CD4-positive, alpha-beta T cell treated with Interleukin-4 for 1 hour (primary cell): ENCODE results near the gene PALM.

Experiments used
- DNase-seq, 2 donors: peaks; one replicate each; pipeline ENCODE4 v3.0.0-alpha.2; 2020 to 2022

The PALM gene

GRCh38 chr19:782878-783668 is 74.3 kb downstream of the PALM start:
- no peak for DNase-seq

GRCh38 chr19:784541-784940 is 75.8 kb downstream of the PALM start:
- no peak for DNase-seq

- DNase-seq = no peak
Observed at GRCh38 chr19:787536-787935, 78.8 kb downstream of the PALM start.

GRCh38 chr19:788686-788982 is 79.9 kb downstream of the PALM start:
- DNase-seq = no peak

GRCh38 chr19:788983-789700 is 80.4 kb downstream of the PALM start:
- DNase-seq = peak in 1 of 2 donors; percentile 28

GRCh38 chr19:789701-790060 is 80.9 kb downstream of the PALM start:
- DNase-seq = no peak

- no peak for DNase-seq
Observed at GRCh38 chr19:791007-791566, 82.4 kb downstream of the PALM start.

- DNase-seq = no peak
Observed at GRCh38 chr19:791567-792305, 83.0 kb downstream of the PALM start.

GRCh38 chr19:792306-792885 is 83.7 kb downstream of the PALM start:
- DNase-seq = no peak

GRCh38 chr19:793806-794205 is 85.1 kb downstream of the PALM start:
- no peak for DNase-seq

GRCh38 chr19:795073-795611 is 86.4 kb downstream of the PALM start:
- DNase-seq = no peak

GRCh38 chr19:795691-796581 is 87.2 kb downstream of the PALM start:
- no peak for DNase-seq

GRCh38 chr19:796692-797527 is 88.2 kb downstream of the PALM start, which contains the start of gene PTBP1:
Gene PTBP1 (plus strand): TSS chr19:797452. CDS start chr19:797498, 46 bp downstream.
- peak; percentile 100 for DNase-seq
